NCI-H2107 treated with DMSO at 0.1 percent for 48 hours (cell line): ENCODE results near the gene NRF1.
A peak's percentile ranks its signal among the peaks of the same experiment; 100 is the strongest.
"Not testable (repeated sequence)": the region's sequence is repeated elsewhere in the genome, so short reads cannot be mapped to it uniquely, and the experiment has no call there.

ENCODE experiments used
- DNase-seq: peaks from one replicate; lab custom pipeline; 2025; ENCODE audit not compliant: unreplicated experiment; lab: John Stamatoyannopoulos, UW

Gene NRF1

GRCh38 chr7:129611246-129612111, at the start of gene NRF1:
Gene NRF1 (plus strand): TSS chr7:129611720. CDS start chr7:129657352, 45,632 bp downstream.
- peak; percentile 88 for DNase-seq

- not testable (repeated sequence) for DNase-seq
Observed at GRCh38 chr7:129566323-129566722, 45.2 kb upstream of the NRF1 start.

GRCh38 chr7:129567377-129567776, 44.1 kb upstream of the NRF1 start:
- DNase-seq = no peak

- DNase-seq = no peak
Observed at GRCh38 chr7:129568240-129568639, 43.3 kb upstream of the NRF1 start.

- no peak for DNase-seq
Observed at GRCh38 chr7:129569326-129569725, 42.2 kb upstream of the NRF1 start.

GRCh38 chr7:129569811-129570215, 41.7 kb upstream of the NRF1 start:
- DNase-seq = no peak

- DNase-seq = no peak
Observed at GRCh38 chr7:129571201-129571600, 40.3 kb upstream of the NRF1 start.

- DNase-seq = no peak
Observed at GRCh38 chr7:129572205-129572604, 39.3 kb upstream of the NRF1 start.

- no peak for DNase-seq
Observed at GRCh38 chr7:129574487-129574886, 37.0 kb upstream of the NRF1 start.

GRCh38 chr7:129575699-129576098, 35.8 kb upstream of the NRF1 start:
- DNase-seq = no peak

- no peak for DNase-seq
Observed at GRCh38 chr7:129576138-129576537, 35.4 kb upstream of the NRF1 start.

GRCh38 chr7:129578829-129579228, 32.7 kb upstream of the NRF1 start:
- DNase-seq = no peak

- not testable (repeated sequence) for DNase-seq
Observed at GRCh38 chr7:129586179-129586578, 25.3 kb upstream of the NRF1 start.

GRCh38 chr7:129588268-129588667, 23.3 kb upstream of the NRF1 start:
- DNase-seq = no peak

- DNase-seq = no peak
Observed at GRCh38 chr7:129591868-129592267, 19.7 kb upstream of the NRF1 start.

GRCh38 chr7:129596386-129596785, 15.1 kb upstream of the NRF1 start:
- DNase-seq = not testable (repeated sequence)

- DNase-seq = no peak
Observed at GRCh38 chr7:129597672-129598071, 13.8 kb upstream of the NRF1 start.

- DNase-seq = no peak
Observed at GRCh38 chr7:129599174-129599573, 12.3 kb upstream of the NRF1 start.

GRCh38 chr7:129603594-129603993, 7.9 kb upstream of the NRF1 start:
- not testable (repeated sequence) for DNase-seq

- not testable (repeated sequence) for DNase-seq
Observed at GRCh38 chr7:129604021-129604420, 7.5 kb upstream of the NRF1 start.

GRCh38 chr7:129604713-129605437, 6.6 kb upstream of the NRF1 start:
- DNase-seq = no peak

GRCh38 chr7:129605960-129606614, 5.4 kb upstream of the NRF1 start:
- DNase-seq = no peak
